B cell (primary cell): ENCODE data around the gene TRIM31. TPM values are rescaled to one million over a fixed set of nuclear protein-coding genes. Genes with fewer than 3 reads are reported as not detected.
A peak's percentile ranks its signal among the peaks of the same experiment; 100 is the strongest.

Experiments used
- ATAC-seq: fragments of 200-7000 bp; cut with Tn5 transposase; one replicate; pipeline ENCODE4 v1.10.0; 2021; ENCODE audit warnings: low read depth, mild to moderate bottlenecking, moderate number of reproducible peaks, moderate library complexity
- CTCF ChIA-PET: fragments of 350-600 bp; sonication (Branson Sonifier 250); formaldehyde crosslinking; loops from one replicate; lab custom pipeline; 2021; ENCODE audit warnings: antibody characterized with exemption, inconsistent platforms; lab: Charles Lee
- POLR2A ChIA-PET: fragments of 350-600 bp; sonication (Branson Sonifier 250); formaldehyde crosslinking; loops from one replicate; lab custom pipeline; 2021; ENCODE audit warnings: antibody characterized with exemption; lab: Charles Lee
- DNase-seq: peaks from one replicate; pipeline ENCODE4 v3.0.0; 2013
- H2AFZ ChIP-seq: 2 replicates; pipeline ENCODE4 v1.6.1; 2012; ENCODE audit warnings: mild to moderate bottlenecking, low read depth, low read length; ENCODE audit not compliant: insufficient read depth, poor library complexity, severe bottlenecking
- H3K27ac ChIP-seq, 2 donors: 1 replicate in 1 of 2; 2 replicates in 1 of 2; pipeline ENCODE4 v1.5.1; 2012 to 2013; ENCODE audit warnings: low read length in 2 of 2, mild to moderate bottlenecking in 2 of 2, moderate library complexity in 1 of 2
- H3K27me3 ChIP-seq, 4 experiments: fragments of 200-600 bp in 1 of 4; sonication (generic) in 1 of 4; replicated peaks in 1 of 4; 1 replicate in 2 of 4; 2 replicates in 2 of 4; pipeline versions ENCODE4 v1.6.1 to v1.7.0; 2013 to 2016; ENCODE audit warnings: low read length in 3 of 4, mild to moderate bottlenecking in 2 of 4, mixed read lengths in 1 of 4, moderate library complexity in 1 of 4; ENCODE audit not compliant: insufficient read depth in 4 of 4, control insufficient read depth in 3 of 4; ENCODE audit errors: control extremely low read depth in 1 of 4
- H3K36me3 ChIP-seq, 2 experiments: replicated peaks in 1 of 2; 1 replicate in 1 of 2; 2 replicates in 1 of 2; pipeline versions ENCODE4 v1.6.1 to v1.7.1; 2013; ENCODE audit warnings: low read length in 1 of 2; ENCODE audit not compliant: insufficient read depth in 2 of 2, control insufficient read depth in 1 of 2; ENCODE audit errors: control extremely low read depth in 1 of 2, extremely low read depth in 1 of 2
- H3K4me1 ChIP-seq, 2 donors: fragments of 200-600 bp in 1 of 2; sonication (generic) in 1 of 2; 1 replicate in 1 of 2; 2 replicates in 1 of 2; pipeline versions ENCODE4 v1.5.1 to v1.6.1; 2013 to 2017; ENCODE audit warnings: low read length in 2 of 2; ENCODE audit not compliant: control insufficient read depth in 2 of 2, insufficient read depth in 2 of 2
- H3K4me2 ChIP-seq: replicated peaks from 2 replicates; pipeline ENCODE3; 2012; ENCODE audit warnings: mild to moderate bottlenecking, low read depth, low read length; ENCODE audit not compliant: poor library complexity, severe bottlenecking
- H3K4me3 ChIP-seq, 5 experiments: fragments of 200-600 bp in 1 of 5; sonication (generic) in 1 of 5; 1 replicate in 3 of 5; 2 replicates in 2 of 5; pipeline versions ENCODE4 v1.5.1 to v1.7.0; 2011 to 2016; ENCODE audit warnings: low read length in 4 of 5, mild to moderate bottlenecking in 4 of 5, low read depth in 2 of 5, control low read depth in 1 of 5, moderate library complexity in 1 of 5; ENCODE audit not compliant: insufficient read depth in 1 of 5; ENCODE audit errors: control extremely low read depth in 1 of 5, extremely low read depth in 1 of 5
- H3K79me2 ChIP-seq: fragments of 200-600 bp; sonication (generic); one replicate; pipeline ENCODE4 v1.6.0; 2016; ENCODE audit warnings: low read length; ENCODE audit not compliant: control insufficient read depth, insufficient read depth
- H3K9ac ChIP-seq: fragments of 200-600 bp; sonication (generic); 2 replicates; pipeline ENCODE4 v1.6.1; 2017; ENCODE audit warnings: mild to moderate bottlenecking, low read length, moderate library complexity
- H3K9me3 ChIP-seq, 3 donors: one replicate each; pipeline versions ENCODE4 v1.6.1 to v1.7.1; 2013; ENCODE audit warnings: low read length in 2 of 3; ENCODE audit not compliant: control insufficient read depth in 2 of 3, insufficient read depth in 1 of 3; ENCODE audit errors: control extremely low read depth in 1 of 3
- H4K20me1 ChIP-seq: 2 replicates; pipeline ENCODE4 v1.6.0; 2012; ENCODE audit warnings: mild to moderate bottlenecking, low read length; ENCODE audit not compliant: insufficient read depth, control insufficient read depth, poor library complexity, severe bottlenecking
- H3K27ac Mint-ChIP-seq: one replicate; pipeline ENCODE4 v1.8.0; 2021; ENCODE audit warnings: mixed read lengths
- H3K27me3 Mint-ChIP-seq: one replicate; pipeline ENCODE4 v1.8.0; 2021; ENCODE audit warnings: mixed read lengths
- H3K4me1 Mint-ChIP-seq: one replicate; pipeline ENCODE4 v1.8.0; 2021; ENCODE audit warnings: mixed read lengths
- H3K4me3 Mint-ChIP-seq: one replicate; pipeline ENCODE4 v1.8.0; 2021; ENCODE audit warnings: mixed read lengths
- H3K9me3 Mint-ChIP-seq: one replicate; pipeline ENCODE4 v1.8.0; 2022; ENCODE audit warnings: mixed read lengths; ENCODE audit not compliant: insufficient read depth
- EZH2 ChIP-seq: IDR thresholded peaks from 2 replicates; pipeline ENCODE4 v1.6.1; 2012; ENCODE audit warnings: borderline replicate concordance, low read depth, mild to moderate bottlenecking, moderate library complexity, low read length; ENCODE audit not compliant: insufficient read depth, poor library complexity, severe bottlenecking
- WGBS: methylation state at CpG from one replicate; pipeline ENCODE4 v1.1.5; 2013; ENCODE audit warnings: missing lambda C conversion rate; ENCODE audit not compliant: insufficient coverage; 5-methylcytosine and 5-hydroxymethylcytosine counted together
- intact Hi-C: fragments of 100-400 bp; cut with micrococcal nuclease; formaldehyde crosslinking; loops from one replicate; pipeline ENCODE4 v1.10.0; 2022
- polyA plus RNA-seq: library from polyadenylated mRNA; depleted of rRNA; stranded (reverse); fragments of >200 nt; gene quantifications from 2 replicates; pipeline ENCODE4 v1.2.3, GENCODE V29; 2012
- total RNA-seq, 2 donors: library from RNA; stranded (reverse); fragments of 120-200 nt in 1 of 2; gene quantifications; 1 replicate in 1 of 2; 2 replicates in 1 of 2; pipeline versions ENCODE4 v1.2.3 to v1.2.4, GENCODE V29; 2013 to 2022
- TF ChIP-seq, protein P1 (sequence below): fragments of 200-600 bp; IDR thresholded peaks from one replicate; pipeline ENCODE4 v1.8.0; 2022; ENCODE audit warnings: antibody characterized with exemption, mild to moderate bottlenecking

The TRIM31 gene
- total and polyA plus RNA-seq, 2 donors (not counting 1 experiment from before 2014, with no cell fraction given): not detected

DNA sequence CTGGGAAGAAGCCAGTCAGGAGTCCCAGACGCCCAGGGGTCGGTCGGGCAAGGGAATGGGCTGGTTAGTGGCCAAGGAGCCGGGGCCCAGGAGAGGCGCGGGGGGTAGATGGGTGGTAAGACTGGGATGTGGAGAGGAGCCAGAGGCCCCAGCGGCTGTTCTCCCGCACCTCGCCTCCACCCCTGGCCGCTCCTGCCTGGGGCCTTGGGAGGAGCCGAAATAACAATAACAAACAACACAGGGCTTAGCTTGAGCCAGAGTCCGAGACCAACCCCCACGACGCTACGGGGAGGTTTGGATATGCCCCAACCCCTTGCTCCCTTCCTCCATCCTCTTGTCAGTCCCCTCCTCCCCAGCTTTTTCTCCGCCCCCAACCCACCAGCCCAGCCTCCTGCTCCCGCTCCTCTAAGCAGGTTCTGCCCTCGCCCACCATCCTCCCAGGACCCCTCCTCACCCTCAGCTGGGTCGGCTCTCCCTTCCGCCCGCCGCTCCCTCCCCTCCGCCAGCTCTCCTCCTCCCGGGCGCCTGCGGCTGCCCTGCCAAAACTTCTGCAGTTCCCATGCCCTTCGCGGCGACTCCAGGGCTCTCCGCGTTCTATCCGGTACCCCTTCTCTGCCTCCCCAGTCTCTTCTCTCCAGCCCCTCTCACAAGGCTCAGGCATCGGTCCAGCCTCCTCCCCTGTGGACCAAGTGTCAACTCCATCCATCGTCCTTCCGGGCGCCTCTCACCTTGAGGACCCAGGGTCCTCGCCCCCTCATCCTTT is 38.4 kb downstream of the TRIM31 start:
- H3K27me3 ChIP-seq: peaks cover 0 to 76% (median 50%) of the 10 kb centered on the region in 4 experiments
- Mint-ChIP-seq H3K4me3 (peak overlapping the region; percentile 55), H3K27ac (no peak overlapping the region), H3K9me3 (no peaks in the 10 kb centered on the region), H3K27me3 (peaks cover 79% of the 10 kb centered on the region), H3K4me1 (peaks cover 31% of the 10 kb centered on the region)
- TF ChIP-seq, protein P1, sequence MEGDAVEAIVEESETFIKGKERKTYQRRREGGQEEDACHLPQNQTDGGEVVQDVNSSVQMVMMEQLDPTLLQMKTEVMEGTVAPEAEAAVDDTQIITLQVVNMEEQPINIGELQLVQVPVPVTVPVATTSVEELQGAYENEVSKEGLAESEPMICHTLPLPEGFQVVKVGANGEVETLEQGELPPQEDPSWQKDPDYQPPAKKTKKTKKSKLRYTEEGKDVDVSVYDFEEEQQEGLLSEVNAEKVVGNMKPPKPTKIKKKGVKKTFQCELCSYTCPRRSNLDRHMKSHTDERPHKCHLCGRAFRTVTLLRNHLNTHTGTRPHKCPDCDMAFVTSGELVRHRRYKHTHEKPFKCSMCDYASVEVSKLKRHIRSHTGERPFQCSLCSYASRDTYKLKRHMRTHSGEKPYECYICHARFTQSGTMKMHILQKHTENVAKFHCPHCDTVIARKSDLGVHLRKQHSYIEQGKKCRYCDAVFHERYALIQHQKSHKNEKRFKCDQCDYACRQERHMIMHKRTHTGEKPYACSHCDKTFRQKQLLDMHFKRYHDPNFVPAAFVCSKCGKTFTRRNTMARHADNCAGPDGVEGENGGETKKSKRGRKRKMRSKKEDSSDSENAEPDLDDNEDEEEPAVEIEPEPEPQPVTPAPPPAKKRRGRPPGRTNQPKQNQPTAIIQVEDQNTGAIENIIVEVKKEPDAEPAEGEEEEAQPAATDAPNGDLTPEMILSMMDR: no peak
- peak; percentile 71 for TF ChIP-seq EZH2
- H3K4me3 ChIP-seq: peak overlapping the region in 1 of 5 experiments; percentile 29
- peaks cover 0 to 20% (median 0%) of the 10 kb centered on the region in 3 donors for H3K9me3 ChIP-seq
- H3K4me2 ChIP-seq: peak overlapping the region; percentile 64
- 19% methylated on average over 36 of the region's 37 CpGs for WGBS
- no peaks in the 10 kb centered on the region for H3K79me2 ChIP-seq
- intact Hi-C loops: no loop called here
- no peak overlapping the region for H3K9ac ChIP-seq
- ChIA-PET CTCF (interaction anchor here (0.6 to 1.9 kb wide), 2 partner anchors 14 to 212 kb away, joined by 4 to 7 read pairs; partner anchors contain the start of gene POLR1H), POLR2A (no interaction called here)
- peaks cover 0 to 8% of the 10 kb centered on the region in 2 experiments for H3K36me3 ChIP-seq
- peaks cover 30 to 32% of the 10 kb centered on the region in 2 donors for H3K4me1 ChIP-seq
- peak; percentile 29 for DNase-seq
- peaks cover 15% of the 10 kb centered on the region for H4K20me1 ChIP-seq
- no peak overlapping the region for H3K27ac ChIP-seq
- no peak for ATAC-seq
- peak overlapping the region; percentile 35 for H2AFZ ChIP-seq
